Amygdala (tissue), 56 donors: ENCODE measurements around the gene FOSL1.
A peak's percentile ranks its signal among the peaks of the same experiment; 100 is the strongest.
"Not testable (repeated sequence)": the region's sequence is repeated elsewhere in the genome, so short reads cannot be mapped to it uniquely, and the experiment has no call there.

Source experiments
- DNase-seq, 56 donors: peaks; one replicate each; lab custom pipeline; 2025; lab: John Stamatoyannopoulos, UW

The FOSL1 gene

DNA sequence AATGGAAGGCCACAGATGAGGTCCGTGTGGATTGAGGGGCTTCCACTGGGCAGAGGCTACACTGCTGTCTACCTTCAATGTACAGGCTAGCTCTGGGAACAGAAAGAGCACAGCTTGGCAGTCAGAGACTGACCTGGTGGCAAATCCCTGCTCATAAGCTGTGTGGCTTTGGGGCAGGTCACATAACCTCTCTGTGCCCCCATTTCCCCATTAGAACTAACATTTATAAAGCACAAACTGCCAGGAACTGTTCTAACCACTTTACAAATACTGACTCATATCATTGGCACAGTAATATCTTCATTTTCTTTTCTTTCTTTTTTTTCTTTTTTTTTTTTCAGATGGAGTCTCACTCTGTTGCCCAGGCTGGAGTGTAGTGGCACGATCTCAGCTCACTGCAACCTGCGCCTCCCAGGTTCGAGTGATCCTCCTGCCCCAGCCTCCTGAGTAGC, 3.1 kb downstream of the FOSL1 start:
- no peak for DNase-seq

DNA sequence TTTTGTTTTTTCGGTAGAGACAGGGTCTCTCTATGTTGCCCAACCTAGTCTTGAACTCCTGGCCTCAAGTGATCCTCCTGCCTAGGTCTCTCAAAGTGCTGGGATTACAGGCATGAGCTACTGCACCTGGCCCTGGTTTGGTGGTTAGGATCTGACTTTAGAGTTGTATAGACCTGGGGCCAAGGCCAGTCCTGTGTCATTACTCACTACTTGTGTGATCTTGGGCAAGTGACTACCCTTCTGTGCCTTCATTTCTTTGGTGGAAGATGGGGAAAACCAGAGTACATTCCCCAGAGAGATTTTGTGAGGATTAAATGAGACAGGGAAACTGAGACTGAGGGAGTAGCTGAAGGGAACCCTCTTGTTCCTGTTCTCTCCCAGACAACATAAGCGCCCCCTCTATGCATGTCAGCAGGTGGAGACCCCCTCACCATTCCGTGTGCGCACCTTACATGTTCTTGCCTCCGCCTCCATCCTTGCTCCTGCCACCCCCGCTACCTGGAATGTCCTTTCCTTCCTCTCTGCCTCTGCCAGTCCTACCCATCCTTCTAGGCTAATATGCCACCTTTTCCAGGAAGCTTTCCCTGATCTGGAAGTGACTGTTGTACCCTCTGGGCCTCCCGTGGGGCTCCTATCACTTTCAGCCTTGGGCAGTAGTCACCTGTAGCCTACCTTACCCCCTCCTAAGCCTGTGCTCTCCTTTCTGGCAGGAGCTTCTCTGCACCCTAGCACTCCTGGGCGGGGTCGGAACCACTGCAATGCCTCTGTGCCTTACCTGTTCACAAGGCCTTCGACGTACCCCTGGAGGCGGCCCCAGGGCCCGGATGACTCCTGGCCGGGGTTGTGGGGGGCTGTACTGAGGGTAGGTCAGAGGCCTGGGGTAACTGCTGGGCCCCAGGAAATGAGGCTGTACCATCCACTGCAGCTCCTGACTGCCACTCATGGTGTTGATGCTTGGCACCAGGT, 3.9 kb downstream of the FOSL1 start:
- no peak for DNase-seq

DNA sequence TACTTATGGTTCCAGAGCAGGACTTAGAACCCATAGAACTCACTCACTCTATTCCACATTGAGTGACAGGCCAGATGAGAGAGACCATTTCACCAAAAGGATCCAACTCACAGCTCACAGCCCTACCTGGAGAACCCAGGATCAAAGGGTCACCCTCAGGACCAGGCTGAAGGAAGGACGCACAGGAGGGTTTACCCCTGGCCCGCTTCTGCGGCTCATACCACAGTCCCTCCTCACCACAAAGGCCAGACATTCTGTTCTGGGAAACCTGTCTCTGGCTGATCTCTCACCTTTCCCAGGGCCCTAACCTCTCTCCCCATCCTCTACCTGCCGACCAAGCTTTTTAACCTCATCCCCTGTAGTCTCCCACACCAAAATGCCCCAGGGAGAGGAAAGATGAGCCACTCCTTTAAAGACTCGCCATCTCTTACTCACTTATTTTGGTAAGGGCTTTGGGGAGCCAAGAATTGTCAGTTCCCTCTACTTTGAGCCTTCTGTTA, 4.7 kb downstream of the FOSL1 start:
- no peak for DNase-seq

DNA sequence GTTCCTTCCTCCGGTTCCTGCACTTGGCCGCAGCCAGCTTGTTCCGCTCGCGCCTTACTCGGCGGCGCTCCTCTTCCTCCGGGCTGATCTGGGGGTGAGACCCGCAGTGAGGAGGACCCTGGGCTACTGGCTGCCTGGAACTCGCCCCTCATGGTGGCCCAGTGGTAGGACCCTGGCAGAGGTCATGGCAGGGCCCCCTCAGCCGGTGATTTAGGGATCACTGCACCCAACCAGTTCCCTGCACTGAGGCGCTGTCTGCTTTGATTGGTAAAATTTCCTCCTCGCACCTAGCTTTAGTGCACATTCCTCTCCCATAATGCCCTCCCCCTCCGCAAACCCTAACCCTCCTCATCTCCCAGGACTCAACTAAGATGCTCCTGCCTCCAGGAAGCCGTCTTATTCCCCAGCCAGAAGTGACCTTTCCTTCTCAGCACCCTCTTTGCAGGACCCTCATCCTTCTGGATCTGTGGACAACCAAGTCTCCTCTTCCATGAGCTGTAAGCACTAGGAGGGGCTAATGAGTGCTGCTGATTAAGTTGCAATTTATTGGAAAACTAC, 6.1 kb downstream of the FOSL1 start:
- peak in 2 of 56 donors; percentile 17 to 33 for DNase-seq

DNA sequence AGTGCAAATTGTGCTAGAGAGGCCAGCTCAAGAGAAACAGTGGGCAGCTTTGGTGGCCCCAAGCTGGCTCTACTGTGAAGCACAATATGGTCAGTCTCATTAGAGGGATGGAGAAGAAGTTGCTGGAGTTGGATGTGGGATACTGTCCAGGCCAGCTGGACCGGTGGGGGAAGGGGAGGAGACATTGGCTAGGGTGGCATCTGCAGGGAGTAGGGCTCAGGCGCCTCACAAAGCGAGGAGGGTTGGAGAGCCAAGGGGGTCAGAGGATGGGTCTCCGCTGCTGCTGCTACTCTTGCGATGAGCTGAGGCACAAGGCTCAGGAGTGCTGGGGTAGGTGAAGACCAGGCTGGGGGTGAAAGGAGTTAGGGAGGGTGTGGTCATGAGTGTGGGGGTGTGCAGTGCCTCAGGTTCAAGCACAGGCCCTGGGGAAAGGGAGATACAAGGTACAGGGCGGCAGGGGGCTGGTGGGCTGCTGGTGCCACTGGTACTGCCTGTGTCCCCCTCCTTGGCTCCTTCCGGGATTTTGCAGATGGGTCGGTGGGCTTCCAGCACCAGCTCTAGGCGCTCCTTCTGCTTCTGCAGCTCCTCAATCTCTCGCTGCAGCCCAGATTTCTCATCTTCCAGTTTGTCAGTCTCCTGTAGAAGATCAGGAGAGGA, 7.4 kb downstream of the FOSL1 start:
- DNase-seq = peak in 6 of 56 donors; percentile 19 to 56 (median 33)

DNA sequence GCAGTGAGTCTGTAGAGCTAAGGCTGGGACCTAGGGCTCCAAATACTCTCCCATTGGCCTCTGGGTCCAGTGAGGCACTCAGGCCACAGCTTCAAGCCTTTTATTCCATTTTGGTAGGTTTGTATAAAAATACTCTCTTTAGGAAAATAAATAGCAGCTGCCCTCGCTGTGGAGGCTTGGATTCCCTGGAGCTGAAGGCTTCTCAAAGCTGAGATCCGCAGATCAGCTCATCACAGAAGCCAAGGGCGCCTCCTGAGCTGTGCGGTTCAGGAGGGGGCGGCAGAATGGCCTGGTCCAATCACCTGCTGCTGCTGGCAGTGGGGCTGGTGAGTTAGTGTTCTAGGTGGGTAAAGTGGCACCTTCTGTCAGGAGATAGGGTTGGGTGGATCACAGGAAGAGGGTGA, 8.0 kb downstream of the FOSL1 start:
- DNase-seq = not testable (repeated sequence)

DNA sequence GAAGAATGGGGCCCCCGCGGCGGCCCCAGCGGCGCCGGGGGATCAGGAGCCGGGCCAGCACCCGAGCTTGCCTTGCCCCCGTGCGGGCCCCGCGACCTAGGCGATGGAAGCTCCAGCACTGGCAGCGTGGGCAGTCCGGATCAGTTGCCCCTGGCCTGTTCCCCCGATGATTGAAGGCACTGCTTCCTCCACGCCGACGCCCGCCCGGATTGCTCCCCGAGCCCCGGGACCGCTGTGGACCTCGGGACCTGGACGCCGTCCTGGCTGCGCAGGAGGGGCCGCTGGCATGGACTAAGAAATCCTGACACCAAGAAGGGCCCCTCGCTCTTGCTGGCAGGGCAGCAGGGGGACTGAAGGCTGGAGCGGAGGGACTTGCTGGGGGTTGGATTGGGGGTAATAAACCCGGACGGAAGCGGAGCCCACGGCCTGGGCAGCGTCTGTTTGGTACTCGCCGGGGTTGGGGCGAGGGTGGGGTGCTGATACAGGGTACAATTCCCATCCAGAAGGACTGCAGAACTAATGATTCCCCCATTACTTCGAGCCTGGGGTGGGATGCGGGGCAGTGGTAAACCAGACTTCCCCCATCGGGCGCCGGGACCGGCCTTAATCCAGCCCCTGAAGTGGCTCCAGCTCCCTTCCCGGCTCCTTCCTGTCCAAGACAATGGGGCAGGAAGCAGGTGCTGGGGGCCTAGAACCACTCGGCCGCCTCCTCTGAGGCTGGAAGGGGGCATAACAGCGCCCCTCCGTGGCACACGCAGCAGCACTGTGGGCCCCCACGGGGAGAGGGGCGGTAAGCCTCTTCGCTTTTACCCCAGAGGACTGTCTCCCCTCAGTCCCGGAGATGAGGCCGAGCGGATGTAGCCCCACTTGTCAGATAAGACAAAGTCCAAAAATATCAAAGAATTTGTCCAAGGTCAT, 8.7 kb downstream of the FOSL1 start:
- DNase-seq = peak in 3 of 56 donors; percentile 25 to 55 (median 41)

DNA sequence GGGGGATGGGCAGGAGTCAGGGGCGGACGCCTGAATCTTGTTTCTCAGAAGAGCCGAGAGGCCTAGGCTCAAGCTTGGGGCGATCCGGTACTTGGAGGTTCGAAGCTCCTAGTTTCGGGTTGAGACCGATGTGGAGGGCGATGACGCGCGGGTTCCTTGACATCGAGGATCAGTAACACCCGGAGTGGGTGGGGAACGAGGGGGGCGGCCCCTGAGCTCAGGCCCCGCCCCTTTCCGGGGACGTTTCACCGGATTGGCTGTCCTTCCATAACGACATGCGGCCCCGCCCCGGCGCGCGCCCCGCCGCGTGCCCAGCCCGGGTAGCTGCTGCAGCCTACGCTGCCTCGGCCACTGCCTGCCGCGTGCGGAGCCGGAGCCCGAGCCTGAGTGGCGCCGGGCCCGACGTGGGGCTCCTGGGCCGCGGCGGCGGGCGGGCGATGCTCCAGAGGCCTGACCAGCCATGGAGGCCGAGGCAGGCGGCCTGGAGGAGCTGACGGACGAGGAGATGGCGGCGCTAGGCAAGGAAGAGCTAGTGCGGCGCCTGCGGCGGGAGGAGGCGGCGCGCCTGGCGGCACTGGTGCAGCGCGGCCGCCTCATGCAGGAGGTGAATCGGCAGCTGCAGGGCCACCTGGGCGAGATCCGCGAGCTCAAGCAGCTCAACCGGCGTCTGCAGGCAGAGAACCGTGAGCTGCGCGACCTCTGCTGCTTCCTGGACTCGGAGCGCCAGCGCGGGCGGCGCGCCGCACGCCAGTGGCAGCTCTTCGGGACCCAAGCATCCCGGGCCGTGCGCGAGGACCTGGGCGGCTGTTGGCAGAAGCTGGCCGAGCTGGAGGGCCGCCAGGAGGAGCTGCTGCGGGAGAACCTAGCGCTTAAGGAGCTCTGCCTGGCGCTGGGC, 9.6 kb downstream of the FOSL1 start, which contains the start of gene CCDC85B:
Gene CCDC85B (plus strand): TSS at position 350 of the 895 bp plus-strand sequence. CDS start 111 bp downstream, at position 461.
- peak; percentile 70 to 100 (median 96) for DNase-seq

DNA sequence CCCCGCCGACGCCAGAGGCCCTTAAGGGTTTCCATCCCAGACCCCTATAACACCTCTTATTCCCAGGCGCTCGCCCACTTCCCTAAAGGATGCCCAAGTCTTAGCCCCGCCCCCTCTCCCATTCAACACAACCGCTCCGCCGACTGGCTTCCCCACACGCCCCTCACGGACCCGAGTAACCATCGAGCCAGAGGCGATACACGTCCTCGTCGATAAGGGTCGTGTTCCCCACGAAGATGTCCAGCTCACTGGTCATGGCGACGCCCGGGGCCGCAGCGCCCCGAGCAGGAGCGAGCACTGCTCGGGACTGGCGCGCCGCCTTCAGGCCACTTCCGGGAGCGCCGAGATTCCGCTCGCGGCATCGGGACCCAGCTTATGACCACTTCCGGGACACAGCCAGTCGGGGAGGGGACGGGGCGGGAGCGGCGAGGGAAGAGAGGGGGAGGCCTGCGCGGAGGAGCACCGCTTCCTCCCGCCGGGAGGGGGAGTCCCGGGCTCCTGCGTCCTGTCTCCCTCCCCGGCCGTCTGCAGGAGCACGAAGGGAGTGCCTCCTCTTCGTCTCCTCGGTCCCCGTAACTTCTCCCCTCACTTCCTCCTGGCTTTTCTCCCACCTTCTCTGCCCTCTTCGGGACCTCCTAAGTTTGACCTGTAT, 11.9 kb downstream of the FOSL1 start, which contains the start of gene FIBP:
Gene FIBP (minus strand): TSS at position 309 of the 652 bp plus-strand sequence. CDS start 53 bp downstream, at position 256.
- peak; percentile 61 to 98 (median 95) for DNase-seq

DNA sequence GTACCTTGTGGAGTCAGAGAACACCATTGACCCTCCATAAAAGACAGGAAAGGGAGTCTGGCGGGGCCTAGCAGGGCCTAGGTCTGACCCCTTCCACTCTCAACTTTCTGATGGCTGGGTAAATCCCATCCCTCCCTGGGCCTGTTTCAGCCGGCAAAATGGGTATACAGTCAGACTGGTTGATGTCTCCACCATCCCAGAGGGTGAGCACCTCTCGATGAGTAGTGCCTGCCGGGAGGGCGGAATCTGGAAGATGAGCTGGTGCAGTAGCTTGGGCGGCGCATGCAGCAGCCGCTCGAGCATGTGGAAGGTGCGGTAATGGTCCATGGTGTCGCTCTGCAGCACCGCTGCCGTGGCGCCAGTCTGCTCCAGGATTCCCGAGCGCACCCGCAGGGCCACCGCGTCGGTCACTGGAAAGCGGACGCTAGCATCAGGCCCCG, 12.4 kb downstream of the FOSL1 start:
- DNase-seq = peak in 1 of 56 donors; percentile 58

DNA sequence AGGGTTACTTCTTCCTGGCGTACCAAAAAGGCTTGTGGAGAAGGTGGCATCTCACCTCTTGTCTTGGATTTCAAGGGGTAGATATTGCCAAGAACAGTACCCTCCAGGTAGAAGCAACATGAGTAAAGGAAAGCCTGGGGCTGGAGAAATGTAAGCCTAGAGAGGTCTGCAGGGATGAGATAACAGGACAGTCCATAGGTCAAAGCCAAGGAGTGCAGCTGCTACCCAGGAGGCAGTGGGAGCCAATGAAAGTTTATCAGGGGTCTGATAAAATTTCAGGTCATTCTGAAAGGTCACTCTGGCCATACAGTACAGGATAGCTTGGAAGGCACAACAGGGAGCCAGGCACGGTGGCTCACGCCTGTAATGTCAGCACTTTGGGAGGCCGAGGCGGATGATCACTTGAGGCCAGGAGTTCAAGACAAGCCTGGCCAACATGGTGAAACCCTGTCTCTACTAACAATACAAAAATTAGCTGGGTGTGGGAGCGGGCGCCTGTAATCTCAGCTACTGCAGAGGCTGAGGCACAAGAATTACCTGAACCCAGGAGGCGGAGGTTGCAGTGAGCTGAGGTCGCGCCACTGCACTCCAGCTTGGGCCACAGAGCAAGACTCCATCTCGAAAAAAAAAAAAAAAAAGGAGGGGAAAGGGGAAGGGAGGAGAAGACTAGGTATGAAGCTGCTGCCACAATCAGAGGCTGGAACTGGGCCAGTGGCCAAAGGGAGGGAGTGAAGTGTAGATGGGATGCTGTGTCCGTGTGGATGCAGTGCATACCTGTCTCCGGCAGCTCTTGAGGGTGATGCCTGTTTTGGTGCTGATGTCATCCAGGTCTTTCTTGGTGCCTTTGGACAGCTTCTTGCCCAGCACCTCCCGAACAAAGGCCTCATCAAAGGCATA, 13.1 kb downstream of the FOSL1 start:
- no peak for DNase-seq

DNA sequence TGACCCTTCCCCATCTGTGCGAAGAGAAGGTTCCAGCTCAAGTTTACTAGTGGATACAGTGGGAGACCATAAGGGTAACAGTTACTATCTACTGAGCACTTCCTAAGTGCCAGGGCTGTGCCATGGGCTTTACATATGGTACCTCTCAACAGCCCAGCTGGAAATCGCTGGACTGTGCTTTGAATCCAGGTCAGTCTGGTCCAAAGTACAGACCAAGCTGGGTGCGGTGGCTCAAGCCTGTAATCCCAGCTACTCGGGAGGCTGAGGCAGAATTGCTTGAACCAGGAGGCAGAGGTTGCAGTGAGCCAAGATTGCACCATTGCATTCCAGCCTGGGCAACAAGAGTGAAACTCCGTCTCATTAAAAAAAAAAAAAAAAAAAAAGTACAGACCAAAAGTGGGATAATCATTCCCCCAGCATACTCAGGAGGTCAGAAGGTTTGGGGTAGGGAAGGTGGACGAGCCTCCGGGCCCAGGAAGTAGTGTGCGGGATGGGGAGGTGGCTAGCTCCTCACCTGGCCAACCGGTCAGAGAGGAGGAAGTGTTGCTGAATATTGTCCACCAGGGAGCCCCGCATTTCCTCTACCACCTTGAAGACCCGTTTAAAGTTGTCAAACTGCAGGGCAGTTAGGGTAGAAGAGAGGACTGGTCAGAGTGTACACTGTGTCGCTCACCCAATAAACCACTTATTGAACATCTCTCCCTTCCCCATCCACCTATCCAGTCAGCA, 14.2 kb downstream of the FOSL1 start:
- no peak for DNase-seq

DNA sequence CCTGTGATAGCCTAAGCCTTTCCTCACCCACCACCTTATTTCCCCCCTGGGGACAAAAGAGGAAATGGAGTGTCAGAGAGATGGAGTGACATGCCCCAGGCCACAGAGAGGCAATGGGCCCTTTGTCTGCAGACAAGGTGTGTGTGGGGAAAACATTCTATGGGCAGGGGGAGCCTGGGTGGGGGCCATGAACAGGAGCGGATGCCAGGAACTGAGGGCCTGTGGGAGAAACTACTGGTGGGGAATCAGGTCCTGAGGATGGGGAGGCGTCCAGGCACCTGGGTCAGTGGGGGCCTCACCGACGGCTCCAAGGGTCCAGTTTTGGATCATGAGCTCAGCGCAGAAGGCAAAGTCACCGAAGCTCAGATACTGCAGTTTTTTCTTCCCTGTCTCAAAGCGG, 15.0 kb downstream of the FOSL1 start:
- DNase-seq = no peak

DNA sequence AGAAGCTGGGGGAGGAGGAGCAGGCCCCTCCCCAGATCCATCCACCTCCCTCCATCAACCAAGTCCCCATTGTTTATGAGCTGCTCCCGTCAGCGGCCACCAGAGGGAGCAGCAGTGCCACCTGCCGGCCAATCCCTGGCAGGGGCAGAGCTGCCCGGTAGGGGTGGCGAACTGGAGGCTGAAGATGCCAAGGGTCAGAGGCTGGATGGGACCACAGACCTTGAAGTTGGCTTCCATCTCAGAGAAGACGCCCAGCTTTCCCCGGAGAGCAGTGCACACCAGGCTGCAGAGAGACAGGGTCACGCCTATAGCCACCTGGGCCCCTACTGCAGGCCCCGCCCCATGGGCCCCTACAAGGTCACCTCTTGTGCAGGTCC, 15.5 kb downstream of the FOSL1 start:
- DNase-seq = peak in 51 of 56 donors; percentile 16 to 83 (median 52)

DNA sequence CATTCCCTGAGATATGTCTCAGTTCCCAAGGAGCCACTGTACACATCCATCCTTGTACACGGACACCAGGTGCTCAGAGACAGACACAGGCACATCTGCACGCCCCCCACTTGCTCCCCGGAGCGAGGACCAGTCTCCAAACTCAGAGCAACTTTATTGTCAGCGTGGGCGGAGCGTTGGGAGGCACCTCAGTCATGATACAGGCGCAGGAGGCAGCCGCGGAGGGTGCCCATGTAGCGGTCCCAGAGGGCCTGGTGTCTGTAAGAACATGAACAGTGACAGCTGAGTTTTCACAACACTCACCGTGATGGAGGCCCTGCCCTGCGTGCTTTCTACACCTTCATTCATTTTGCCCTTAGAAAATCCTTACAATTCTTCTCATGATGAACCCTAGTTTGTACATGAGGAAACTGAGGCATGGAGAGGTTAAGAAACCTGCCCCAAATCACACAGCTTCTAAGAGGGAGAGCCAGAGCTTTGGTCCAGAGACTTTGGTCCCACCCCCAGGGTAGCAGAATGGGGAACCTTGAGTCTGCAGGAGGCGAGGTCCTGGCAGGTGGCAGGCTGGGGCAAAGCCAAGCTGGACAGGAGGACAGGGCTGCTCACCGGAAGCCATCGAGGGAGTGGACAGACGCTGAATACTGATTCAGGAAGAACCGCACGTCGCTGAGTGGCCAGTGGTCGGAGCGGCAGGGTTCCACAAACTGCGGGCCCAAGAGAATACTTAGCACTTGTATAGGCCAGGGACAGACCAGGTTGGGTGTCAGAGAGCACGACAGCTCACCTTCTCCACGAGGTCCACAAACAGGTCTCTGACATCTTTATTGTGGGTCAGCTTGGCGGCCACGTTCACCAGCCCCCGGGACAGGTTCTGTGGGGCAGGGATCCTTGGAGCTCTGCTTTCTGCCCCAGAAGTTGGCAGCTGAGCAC, 16.1 kb downstream of the FOSL1 start:
- DNase-seq = no peak
